Measurements from ENCODE around the gene UBE2E2.
"Not testable (repeated sequence)": the region's sequence is repeated elsewhere in the genome, so short reads cannot be mapped to it uniquely, and the experiment has no call there.

Gene UBE2E2

DNA sequence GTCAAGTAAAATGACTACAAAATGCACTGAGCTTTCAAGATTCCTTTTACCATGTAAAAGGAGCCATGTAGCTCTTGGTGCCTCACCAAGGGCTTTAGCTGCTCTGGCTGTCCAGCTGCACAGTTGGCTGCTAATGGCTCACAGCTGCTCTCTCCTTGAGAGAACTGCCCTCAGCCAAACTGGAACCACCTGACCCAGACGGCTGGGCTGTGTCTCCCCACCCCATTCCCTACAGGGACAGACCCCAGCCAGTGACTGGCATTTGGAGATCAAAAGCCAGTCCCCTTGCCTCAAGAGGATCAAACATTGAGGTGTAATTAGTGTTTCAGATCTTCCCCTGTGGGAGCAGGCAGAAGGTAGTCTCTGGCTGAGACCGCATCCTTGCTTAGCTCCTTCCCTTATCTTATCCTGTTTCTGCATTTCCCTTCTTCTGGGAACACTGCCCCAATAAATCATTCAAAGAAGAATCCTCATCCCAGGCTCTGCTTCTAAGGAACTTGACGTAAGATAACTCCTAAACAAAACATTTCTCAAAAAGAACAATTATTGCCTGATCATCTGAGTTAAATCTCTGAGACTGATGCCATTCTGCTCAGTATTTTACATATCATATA, 28.6 kb upstream of the UBE2E2 start:
- TF ChIP-seq, protein P1, sequence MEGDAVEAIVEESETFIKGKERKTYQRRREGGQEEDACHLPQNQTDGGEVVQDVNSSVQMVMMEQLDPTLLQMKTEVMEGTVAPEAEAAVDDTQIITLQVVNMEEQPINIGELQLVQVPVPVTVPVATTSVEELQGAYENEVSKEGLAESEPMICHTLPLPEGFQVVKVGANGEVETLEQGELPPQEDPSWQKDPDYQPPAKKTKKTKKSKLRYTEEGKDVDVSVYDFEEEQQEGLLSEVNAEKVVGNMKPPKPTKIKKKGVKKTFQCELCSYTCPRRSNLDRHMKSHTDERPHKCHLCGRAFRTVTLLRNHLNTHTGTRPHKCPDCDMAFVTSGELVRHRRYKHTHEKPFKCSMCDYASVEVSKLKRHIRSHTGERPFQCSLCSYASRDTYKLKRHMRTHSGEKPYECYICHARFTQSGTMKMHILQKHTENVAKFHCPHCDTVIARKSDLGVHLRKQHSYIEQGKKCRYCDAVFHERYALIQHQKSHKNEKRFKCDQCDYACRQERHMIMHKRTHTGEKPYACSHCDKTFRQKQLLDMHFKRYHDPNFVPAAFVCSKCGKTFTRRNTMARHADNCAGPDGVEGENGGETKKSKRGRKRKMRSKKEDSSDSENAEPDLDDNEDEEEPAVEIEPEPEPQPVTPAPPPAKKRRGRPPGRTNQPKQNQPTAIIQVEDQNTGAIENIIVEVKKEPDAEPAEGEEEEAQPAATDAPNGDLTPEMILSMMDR (IDR thresholded peaks at IDR 0.05; ENCODE audit: insufficient read depth, missing control alignments) = no peak

DNA sequence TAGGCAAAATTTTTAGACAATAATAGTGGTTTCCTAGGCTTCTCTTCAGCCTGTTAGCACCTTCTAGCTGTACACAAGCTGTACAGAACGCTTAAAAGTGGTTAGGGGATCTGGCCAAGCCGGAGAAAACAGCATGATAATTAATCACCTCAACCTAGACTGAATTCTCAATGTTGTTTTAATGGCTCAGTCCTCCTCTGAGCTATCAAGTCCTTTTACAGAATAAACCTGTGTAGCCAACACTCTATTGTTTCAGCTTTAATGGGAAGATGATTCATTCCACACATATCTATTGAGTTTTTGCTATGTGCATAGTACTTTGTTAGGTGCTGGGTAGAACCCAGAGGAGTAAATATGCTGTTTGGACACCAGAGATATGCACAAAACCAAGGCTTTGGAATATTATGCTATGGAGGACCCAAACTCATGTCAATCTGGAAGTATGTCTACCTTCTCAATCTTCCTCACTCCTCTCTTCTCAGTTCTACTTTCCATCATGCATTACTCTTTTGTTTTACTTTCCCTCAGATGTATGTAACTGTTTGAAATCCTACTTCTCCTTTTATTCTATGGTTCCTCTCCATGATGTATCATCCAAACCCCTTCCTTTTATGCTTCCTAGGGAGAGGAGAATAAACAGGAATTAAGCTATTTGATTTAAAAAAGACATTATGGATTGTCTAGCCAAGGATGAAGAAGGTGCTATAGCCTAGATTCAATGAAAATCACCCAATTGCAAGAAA, 27.6 kb upstream of the UBE2E2 start:
- no peak for FAIRE-seq
- DNase-seq (ENCODE audit: insufficient read length, low spot score) = no peak
- TF ChIP-seq, protein P1 (IDR thresholded peaks at IDR 0.05; ENCODE audit: insufficient read depth, missing control alignments) = no peak

More for the DNA sequence above, 28.6 kb upstream of the UBE2E2 start:
- no peak for FAIRE-seq
- DNase-seq (ENCODE audit: insufficient read length, low spot score) = no peak

DNA sequence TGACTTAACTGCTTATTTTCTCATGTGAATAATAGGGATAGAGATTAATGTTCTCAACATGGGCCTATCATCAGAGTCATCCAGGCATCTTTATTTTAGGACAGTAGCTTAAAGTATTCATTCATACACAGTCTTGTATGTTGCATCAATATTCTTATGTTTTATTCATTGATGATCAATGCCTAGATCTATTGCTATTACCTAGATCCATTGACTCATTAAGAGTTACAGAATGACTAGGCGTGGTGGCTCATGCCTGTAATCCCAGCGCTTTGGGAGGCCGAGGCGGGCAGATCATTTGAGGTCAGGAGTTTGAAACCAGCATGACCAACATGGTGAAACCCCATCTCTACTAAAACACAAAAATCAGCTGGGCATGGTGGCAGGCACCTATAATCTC, 26.3 kb upstream of the UBE2E2 start:
- FAIRE-seq = not testable (repeated sequence)

DNA sequence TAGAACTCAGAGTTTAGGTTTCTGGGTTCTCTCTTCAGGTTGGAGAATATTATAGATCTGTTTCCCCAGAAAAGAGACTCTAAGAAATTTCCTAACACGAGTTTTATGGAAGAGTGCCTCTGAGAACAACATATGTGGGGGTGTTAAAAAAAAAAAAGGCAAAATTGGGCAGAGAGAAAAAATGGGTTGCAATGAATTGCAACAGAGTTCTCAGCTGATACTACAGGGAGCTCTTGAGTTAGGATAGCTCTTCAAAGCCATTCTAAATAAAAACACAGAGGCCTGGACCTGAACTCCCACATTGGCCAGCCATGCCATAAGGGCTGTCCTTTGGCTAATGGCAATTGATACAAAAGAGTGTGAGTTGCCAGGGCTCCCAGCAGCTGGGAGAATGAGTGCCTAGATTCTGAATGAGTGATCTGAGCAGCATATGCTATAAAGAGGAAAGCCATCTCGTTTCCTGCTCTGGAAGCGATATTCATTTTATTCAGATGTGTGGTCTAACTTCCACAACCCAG, 20.1 kb upstream of the UBE2E2 start:
- FAIRE-seq (no peak), DNase-seq (ENCODE audit: insufficient read length, low spot score) (no peak)
- TF ChIP-seq, protein P1 (IDR thresholded peaks at IDR 0.05; ENCODE audit: insufficient read depth, missing control alignments) = no peak

More for the DNA sequence above, 26.3 kb upstream of the UBE2E2 start:
- not testable (repeated sequence) for DNase-seq (ENCODE audit: insufficient read length, low spot score)

DNA sequence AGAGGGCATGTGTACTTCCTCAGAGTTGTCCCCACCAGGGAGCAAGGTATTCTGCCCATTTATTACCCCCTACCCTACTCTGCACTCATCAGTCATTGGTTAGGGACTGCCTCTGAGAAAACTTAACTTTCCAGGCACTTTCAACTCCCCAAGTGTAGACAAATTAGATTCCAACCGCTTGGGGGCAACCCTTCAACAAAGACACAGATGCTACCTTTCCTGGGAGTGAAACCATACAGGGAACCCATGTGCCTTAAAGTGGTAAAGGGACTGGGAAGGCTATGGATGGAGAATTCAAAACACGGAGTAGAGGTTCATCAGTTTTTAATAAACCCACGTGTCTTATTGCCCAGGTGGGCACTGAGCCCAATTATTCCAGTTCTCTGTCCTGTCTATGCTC, 19.4 kb upstream of the UBE2E2 start:
- no peak for DNase-seq (ENCODE audit: insufficient read length, low spot score)
- no peak for FAIRE-seq
- TF ChIP-seq, protein P1 (IDR thresholded peaks at IDR 0.05; ENCODE audit: insufficient read depth, missing control alignments) = peak; percentile 50

DNA sequence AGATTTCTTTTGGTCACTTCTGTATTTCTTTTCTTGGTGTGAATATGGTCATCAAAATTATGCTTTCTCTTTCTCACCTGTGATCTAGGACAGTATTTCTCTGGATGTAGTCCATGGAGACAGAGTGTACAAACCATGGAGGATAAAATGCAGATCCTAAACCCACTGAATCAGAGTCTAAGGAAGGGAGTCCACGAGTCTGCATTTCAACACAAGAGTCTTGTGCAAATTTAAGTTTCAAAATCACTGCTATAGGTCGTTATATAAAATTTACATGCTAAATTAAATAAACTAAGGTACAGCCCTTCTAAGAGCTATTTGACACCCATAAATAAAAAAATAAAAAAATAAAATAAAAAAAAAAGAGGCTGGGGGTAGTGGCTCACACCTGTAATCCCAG, 17.3 kb upstream of the UBE2E2 start:
- DNase-seq (ENCODE audit: insufficient read length, low spot score) (no peak), FAIRE-seq (no peak)
- TF ChIP-seq, protein P1 (IDR thresholded peaks at IDR 0.05; ENCODE audit: insufficient read depth, missing control alignments) = no peak

DNA sequence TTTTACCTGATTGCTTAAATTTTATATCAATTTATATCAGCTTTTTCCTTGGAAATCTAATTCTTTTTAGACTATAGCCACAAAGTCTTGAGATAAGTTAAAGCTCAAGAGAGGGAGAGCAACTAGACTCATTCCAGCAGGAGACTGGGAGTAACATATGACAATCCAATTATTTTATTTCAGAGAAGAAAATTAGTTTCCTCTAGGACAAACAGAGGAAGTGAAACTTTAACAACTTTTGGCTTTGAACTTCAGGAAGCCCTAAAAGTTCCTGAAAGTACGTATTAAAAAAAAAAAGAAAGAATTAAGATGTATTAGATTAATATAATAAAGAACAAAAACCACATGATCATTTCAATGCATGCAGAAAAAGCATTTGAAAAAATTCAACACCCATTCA, 13.9 kb upstream of the UBE2E2 start:
- FAIRE-seq = no peak
- no peak for DNase-seq (ENCODE audit: insufficient read length, low spot score)
- TF ChIP-seq, protein P1 (IDR thresholded peaks at IDR 0.05; ENCODE audit: insufficient read depth, missing control alignments) = no peak

Data from D721Med (cell line).